ENCODE measurements around the gene TMEM220.

GRCh38 chr17:10775740-10776356, 46.0 kb upstream of the TMEM220 start:
- no peak for TF ChIP-seq CTCF (conservative IDR thresholded peaks at IDR 0.05; ENCODE audit: low read length)
- no peak for TF ChIP-seq EZH2phosphoT487 (IDR thresholded peaks at IDR 0.05; ENCODE audit: borderline replicate concordance)
